ENCODE results near the gene TMEM171.

Gene TMEM171

GRCh38 chr5:73122875-73123810, 2.8 kb downstream of the TMEM171 start:
- DNase-seq, result no peak

GRCh38 chr5:73125289-73125688, 4.9 kb downstream of the TMEM171 start:
- no peak for DNase-seq

- DNase-seq, result no peak
Observed at GRCh38 chr5:73126381-73126780, 6.0 kb downstream of the TMEM171 start.

- DNase-seq, result no peak
Observed at GRCh38 chr5:73126957-73127356, 6.6 kb downstream of the TMEM171 start.

GRCh38 chr5:73129143-73129542, 8.8 kb downstream of the TMEM171 start:
- no peak for DNase-seq

GRCh38 chr5:73130811-73131210, 10.4 kb downstream of the TMEM171 start:
- no peak for DNase-seq

GRCh38 chr5:73131711-73132425, 11.5 kb downstream of the TMEM171 start:
- DNase-seq, result no peak

- DNase-seq, result no peak
Observed at GRCh38 chr5:73132759-73133158, 12.4 kb downstream of the TMEM171 start.

GRCh38 chr5:73135021-73135420, 14.6 kb downstream of the TMEM171 start:
- no peak for DNase-seq

GRCh38 chr5:73135429-73136054, 15.2 kb downstream of the TMEM171 start:
- DNase-seq, result no peak

GRCh38 chr5:73136055-73136562, 15.7 kb downstream of the TMEM171 start:
- no peak for DNase-seq

- no peak for DNase-seq
Observed at GRCh38 chr5:73137563-73138530, 17.5 kb downstream of the TMEM171 start.

- no peak for DNase-seq
Observed at GRCh38 chr5:73139485-73139884, 19.1 kb downstream of the TMEM171 start.

GRCh38 chr5:73140801-73141200, 20.4 kb downstream of the TMEM171 start:
- DNase-seq, result no peak

- DNase-seq, result no peak
Observed at GRCh38 chr5:73142035-73142434, 21.7 kb downstream of the TMEM171 start.

GRCh38 chr5:73143716-73144115, 23.3 kb downstream of the TMEM171 start:
- no peak for DNase-seq

- no peak for DNase-seq
Observed at GRCh38 chr5:73149540-73149939, 29.2 kb downstream of the TMEM171 start.

GRCh38 chr5:73150876-73151275, 30.5 kb downstream of the TMEM171 start:
- no peak for DNase-seq

- no peak for DNase-seq
Observed at GRCh38 chr5:73151766-73152410, 31.5 kb downstream of the TMEM171 start.

- no peak for DNase-seq
Observed at GRCh38 chr5:73152411-73153388, 32.3 kb downstream of the TMEM171 start.

All from NK-92 treated with Interleukin-12 subunit alpha and Interleukin-12 subunit beta, amount 100 ng/mL, for 24 hours (cell line).